SK-N-SH (cell line): Measurements from ENCODE around the gene DCDC1.

Experiments
- NFIC ChIP-seq: IDR thresholded peaks from 2 replicates; pipeline ENCODE4 v1.4.0; 2012; ENCODE audit warnings: borderline replicate concordance
- RFX5 ChIP-seq: IDR thresholded peaks from 2 replicates; pipeline ENCODE4 v1.6.1; 2012; ENCODE audit warnings: mild to moderate bottlenecking, improper control_type of control experiment, low read length
- SIN3A ChIP-seq: IDR thresholded peaks from 2 replicates; pipeline ENCODE4 v1.6.1; 2012; ENCODE audit warnings: low read depth, mild to moderate bottlenecking, low read length, moderate library complexity, borderline replicate concordance
- TEAD4 ChIP-seq: IDR thresholded peaks from 2 replicates; pipeline ENCODE4 v1.4.0; 2012; ENCODE audit warnings: mild to moderate bottlenecking, borderline replicate concordance; ENCODE audit not compliant: insufficient read depth
- TF ChIP-seq, protein P1 (sequence below): fragments of 200-600 bp; sonication (generic); IDR thresholded peaks from 2 replicates; pipeline ENCODE4 v1.6.1; 2017; ENCODE audit warnings: antibody characterized with exemption, mild to moderate bottlenecking, moderate library complexity
- TF ChIP-seq, protein P2 (sequence below): IDR thresholded peaks from 2 replicates; pipeline ENCODE4 v1.4.0; 2012; ENCODE audit warnings: low read depth, borderline replicate concordance

DNA sequence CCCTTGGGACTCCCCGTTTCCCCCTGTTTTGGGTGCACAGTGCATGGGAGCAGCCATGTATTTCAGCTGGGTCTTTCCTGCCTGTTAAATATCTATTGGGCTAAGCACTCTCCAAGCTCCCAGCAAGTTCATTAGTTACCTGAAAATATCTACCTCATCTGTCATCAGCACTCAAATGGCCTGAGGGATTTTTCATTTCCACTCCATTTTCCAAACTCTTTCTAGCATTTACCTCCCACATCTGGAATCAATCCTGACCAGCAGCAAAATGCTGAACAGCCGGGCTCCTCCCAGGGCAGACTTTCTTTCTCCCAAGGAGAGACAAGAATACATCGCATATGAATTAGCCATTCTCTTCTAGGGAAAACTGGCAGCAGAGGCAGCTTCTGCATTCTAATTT, 509.9 kb downstream of the DCDC1 start:
- TF ChIP-seq, protein P1, sequence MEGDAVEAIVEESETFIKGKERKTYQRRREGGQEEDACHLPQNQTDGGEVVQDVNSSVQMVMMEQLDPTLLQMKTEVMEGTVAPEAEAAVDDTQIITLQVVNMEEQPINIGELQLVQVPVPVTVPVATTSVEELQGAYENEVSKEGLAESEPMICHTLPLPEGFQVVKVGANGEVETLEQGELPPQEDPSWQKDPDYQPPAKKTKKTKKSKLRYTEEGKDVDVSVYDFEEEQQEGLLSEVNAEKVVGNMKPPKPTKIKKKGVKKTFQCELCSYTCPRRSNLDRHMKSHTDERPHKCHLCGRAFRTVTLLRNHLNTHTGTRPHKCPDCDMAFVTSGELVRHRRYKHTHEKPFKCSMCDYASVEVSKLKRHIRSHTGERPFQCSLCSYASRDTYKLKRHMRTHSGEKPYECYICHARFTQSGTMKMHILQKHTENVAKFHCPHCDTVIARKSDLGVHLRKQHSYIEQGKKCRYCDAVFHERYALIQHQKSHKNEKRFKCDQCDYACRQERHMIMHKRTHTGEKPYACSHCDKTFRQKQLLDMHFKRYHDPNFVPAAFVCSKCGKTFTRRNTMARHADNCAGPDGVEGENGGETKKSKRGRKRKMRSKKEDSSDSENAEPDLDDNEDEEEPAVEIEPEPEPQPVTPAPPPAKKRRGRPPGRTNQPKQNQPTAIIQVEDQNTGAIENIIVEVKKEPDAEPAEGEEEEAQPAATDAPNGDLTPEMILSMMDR = no peak
- TF ChIP-seq NFIC = no peak
- TF ChIP-seq SIN3A = no peak
- no peak for TF ChIP-seq TEAD4
- TF ChIP-seq RFX5 = no peak
- TF ChIP-seq, protein P2, sequence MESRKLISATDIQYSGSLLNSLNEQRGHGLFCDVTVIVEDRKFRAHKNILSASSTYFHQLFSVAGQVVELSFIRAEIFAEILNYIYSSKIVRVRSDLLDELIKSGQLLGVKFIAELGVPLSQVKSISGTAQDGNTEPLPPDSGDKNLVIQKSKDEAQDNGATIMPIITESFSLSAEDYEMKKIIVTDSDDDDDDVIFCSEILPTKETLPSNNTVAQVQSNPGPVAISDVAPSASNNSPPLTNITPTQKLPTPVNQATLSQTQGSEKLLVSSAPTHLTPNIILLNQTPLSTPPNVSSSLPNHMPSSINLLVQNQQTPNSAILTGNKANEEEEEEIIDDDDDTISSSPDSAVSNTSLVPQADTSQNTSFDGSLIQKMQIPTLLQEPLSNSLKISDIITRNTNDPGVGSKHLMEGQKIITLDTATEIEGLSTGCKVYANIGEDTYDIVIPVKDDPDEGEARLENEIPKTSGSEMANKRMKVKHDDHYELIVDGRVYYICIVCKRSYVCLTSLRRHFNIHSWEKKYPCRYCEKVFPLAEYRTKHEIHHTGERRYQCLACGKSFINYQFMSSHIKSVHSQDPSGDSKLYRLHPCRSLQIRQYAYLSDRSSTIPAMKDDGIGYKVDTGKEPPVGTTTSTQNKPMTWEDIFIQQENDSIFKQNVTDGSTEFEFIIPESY = no peak
